ENCODE measurements around the gene FRAS1. TPM values are rescaled to one million over a fixed set of nuclear protein-coding genes. Genes with fewer than 3 reads are reported as not detected.

Gene FRAS1
- total RNA-seq, 2 experiments from 2014 or later, result not detected

GRCh38 chr4:78070731-78071282 is 13.7 kb downstream of the FRAS1 start:
- Histone ChIP-seq H3K9me3 (ENCODE audit: control insufficient read depth in 1 of 2, insufficient read depth in 1 of 2, low read length in 2 of 2) (no peaks in the 10 kb centered on the region), H3K27ac (ENCODE audit: low read depth in 1 of 2, low read length in 2 of 2) (no peak overlapping the region), H3K4me3 (ENCODE audit: low read length) (no peak overlapping the region), H3K4me1 (ENCODE audit: insufficient read depth, low read length) (no peaks in the 10 kb centered on the region), H3K36me3 (ENCODE audit: insufficient read depth, low read length) (no peaks in the 10 kb centered on the region), H3K27me3 (ENCODE audit: control insufficient read depth in 1 of 2, insufficient read depth in 2 of 2, low read length in 2 of 2) (peaks cover 5 to 44% of the 10 kb centered on the region in 2 experiments)
- ATAC-seq (ENCODE audit: poor library complexity) (no peak), DNase-seq (no peak)
- peaks cover 79% of the 10 kb centered on the region for H3K27me3 Mint-ChIP-seq
- intact Hi-C loops (cut with DNase I, micrococcal nuclease), result no loop called here
- CTCF ChIA-PET, result no interaction called here
- no peak overlapping the region for H3K4me3 Mint-ChIP-seq
- no peak for TF ChIP-seq CTCF (IDR thresholded peaks at IDR 0.05)
- no peaks in the 10 kb centered on the region for H3K4me1 Mint-ChIP-seq (ENCODE audit: low read depth)
- POLR2A ChIA-PET, result no interaction called here
- H3K27ac Mint-ChIP-seq, result no peak overlapping the region
- H3K36me3 Mint-ChIP-seq (ENCODE audit: low read depth), result no peaks in the 10 kb centered on the region
- H3K9me3 Mint-ChIP-seq, result no peaks in the 10 kb centered on the region

GRCh38 chr4:78074759-78075158 is 17.6 kb downstream of the FRAS1 start:
- H3K27ac ChIP-seq (ENCODE audit: low read depth in 1 of 2, low read length in 2 of 2), result no peak overlapping the region
- Mint-ChIP-seq H3K27ac (no peak overlapping the region), H3K36me3 (ENCODE audit: low read depth) (no peaks in the 10 kb centered on the region), H3K9me3 (no peaks in the 10 kb centered on the region), H3K4me1 (ENCODE audit: low read depth) (no peaks in the 10 kb centered on the region), H3K4me3 (no peak overlapping the region), H3K27me3 (peaks cover 60% of the 10 kb centered on the region)
- ChIA-PET POLR2A (no interaction called here), CTCF (no interaction called here)
- TF ChIP-seq CTCF (IDR thresholded peaks at IDR 0.05), result no peak
- H3K4me3 ChIP-seq (ENCODE audit: low read length), result no peak overlapping the region
- H3K27me3 ChIP-seq (ENCODE audit: control insufficient read depth in 1 of 2, insufficient read depth in 2 of 2, low read length in 2 of 2), result peaks cover 7 to 37% of the 10 kb centered on the region in 2 experiments
- H3K4me1 ChIP-seq (ENCODE audit: insufficient read depth, low read length), result no peaks in the 10 kb centered on the region
- DNase-seq (no peak), ATAC-seq (ENCODE audit: poor library complexity) (no peak)
- H3K9me3 ChIP-seq (ENCODE audit: control insufficient read depth in 1 of 2, insufficient read depth in 1 of 2, low read length in 2 of 2), result no peaks in the 10 kb centered on the region
- H3K36me3 ChIP-seq (ENCODE audit: insufficient read depth, low read length), result no peaks in the 10 kb centered on the region
- intact Hi-C loops (cut with DNase I, micrococcal nuclease), result no loop called here

DNA sequence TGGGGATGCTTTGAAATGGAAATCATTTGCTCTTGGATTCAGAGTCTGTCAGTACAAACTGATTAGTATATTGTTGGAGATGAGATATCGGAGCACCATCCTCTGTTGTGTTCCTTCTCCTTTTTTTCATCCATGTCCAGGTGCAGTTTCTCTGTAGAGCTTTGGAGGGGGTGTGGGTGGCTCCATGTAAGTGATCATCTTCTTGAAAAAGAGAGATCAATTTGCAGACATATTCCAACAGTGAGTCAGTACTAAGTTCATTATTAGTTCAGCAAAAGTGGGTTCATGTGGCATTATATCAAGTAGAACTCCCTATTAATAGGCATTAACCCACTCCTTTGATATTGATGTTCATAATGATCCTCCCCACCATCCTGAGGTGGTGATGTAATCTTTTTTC is 18.9 kb downstream of the FRAS1 start:
- ATAC-seq (ENCODE audit: poor library complexity), result no peak
- H3K9me3 ChIP-seq (ENCODE audit: control insufficient read depth in 1 of 2, insufficient read depth in 1 of 2, low read length in 2 of 2), result no peaks in the 10 kb centered on the region
- intact Hi-C loops (cut with DNase I, micrococcal nuclease), result no loop called here
- ChIA-PET CTCF (no interaction called here), POLR2A (no interaction called here)
- no peak for DNase-seq
- Mint-ChIP-seq H3K27ac (no peak overlapping the region), H3K9me3 (no peaks in the 10 kb centered on the region), H3K4me1 (ENCODE audit: low read depth) (no peaks in the 10 kb centered on the region), H3K36me3 (ENCODE audit: low read depth) (no peaks in the 10 kb centered on the region), H3K27me3 (peaks cover 48% of the 10 kb centered on the region), H3K4me3 (no peak overlapping the region)
- H3K27ac ChIP-seq (ENCODE audit: low read depth in 1 of 2, low read length in 2 of 2), result no peak overlapping the region
- H3K4me1 ChIP-seq (ENCODE audit: insufficient read depth, low read length), result no peaks in the 10 kb centered on the region
- H3K27me3 ChIP-seq (ENCODE audit: control insufficient read depth in 1 of 2, insufficient read depth in 2 of 2, low read length in 2 of 2), result peaks cover 7 to 32% of the 10 kb centered on the region in 2 experiments
- H3K36me3 ChIP-seq (ENCODE audit: insufficient read depth, low read length), result no peaks in the 10 kb centered on the region
- TF ChIP-seq CTCF (IDR thresholded peaks at IDR 0.05), result no peak
- no peak overlapping the region for H3K4me3 ChIP-seq (ENCODE audit: low read length)

Measured in CD4-positive, alpha-beta T cell (primary cell).